GM18951 (cell line): Measurements from ENCODE around the gene CMIP.

Experiments used
- POLR2A ChIP-seq: IDR thresholded peaks from 4 replicates; pipeline ENCODE4 v1.6.1; 2011; ENCODE audit warnings: mild to moderate bottlenecking; ENCODE audit not compliant: insufficient read length, insufficient read depth; ENCODE audit errors: extremely low read depth
- in situ Hi-C: fragments of 300-500 bp; cut with MboI; formaldehyde crosslinking; loops from one replicate; pipeline ENCODE4 v1.12.0; 2022; ENCODE audit warnings: low sequenced_read_pairs, mixed read lengths, inconsistent platforms; ENCODE audit not compliant: unreplicated experiment

The CMIP gene

DNA sequence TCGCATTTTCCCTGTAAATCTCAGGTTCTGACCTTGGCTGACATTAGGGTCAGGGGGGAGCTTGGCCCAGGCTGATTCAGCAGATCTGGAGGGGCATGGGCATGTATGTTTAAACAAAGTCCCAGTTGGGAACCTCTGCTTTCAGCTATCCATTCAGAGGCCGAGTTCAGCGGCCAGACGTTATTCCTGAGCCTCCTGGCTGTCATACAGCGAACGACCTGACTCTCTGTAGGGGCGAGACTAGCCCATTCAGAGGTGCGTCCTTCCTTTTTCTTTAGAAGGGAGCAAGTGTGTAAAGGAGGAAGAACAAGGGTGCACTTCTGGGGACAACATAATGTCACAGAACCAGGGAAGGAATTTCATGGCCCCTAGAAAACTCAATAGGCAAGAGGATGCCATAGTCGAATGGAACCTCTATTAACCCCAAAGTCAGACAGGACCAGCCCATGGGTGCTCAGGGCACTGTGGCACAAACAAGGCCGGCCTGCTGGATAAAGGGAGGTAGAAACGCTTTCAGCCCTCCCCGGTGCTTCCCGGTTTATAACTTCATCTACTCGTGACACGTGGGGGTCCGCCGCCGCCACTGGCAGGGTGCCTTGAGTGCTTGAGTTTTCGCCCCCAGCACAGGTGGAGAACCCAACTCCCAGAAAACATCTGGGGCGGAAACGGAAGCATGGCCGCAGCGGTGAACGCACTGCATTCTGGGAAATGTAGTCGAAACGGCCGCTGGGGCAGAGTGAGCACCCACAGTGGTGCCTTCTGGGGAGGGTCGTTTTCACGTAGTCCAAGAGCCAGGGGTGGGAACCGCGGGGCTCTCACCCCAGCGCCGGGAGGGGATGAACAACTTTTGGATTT lies 301.3 kb downstream of the CMIP start:
- peak; percentile 66 for TF ChIP-seq POLR2A
- in situ Hi-C loops: loop anchor here (10.0 to 25.0 kb wide), 2 partner anchors 129 to 709 kb away; partner anchors contain the start of gene ATMIN

DNA sequence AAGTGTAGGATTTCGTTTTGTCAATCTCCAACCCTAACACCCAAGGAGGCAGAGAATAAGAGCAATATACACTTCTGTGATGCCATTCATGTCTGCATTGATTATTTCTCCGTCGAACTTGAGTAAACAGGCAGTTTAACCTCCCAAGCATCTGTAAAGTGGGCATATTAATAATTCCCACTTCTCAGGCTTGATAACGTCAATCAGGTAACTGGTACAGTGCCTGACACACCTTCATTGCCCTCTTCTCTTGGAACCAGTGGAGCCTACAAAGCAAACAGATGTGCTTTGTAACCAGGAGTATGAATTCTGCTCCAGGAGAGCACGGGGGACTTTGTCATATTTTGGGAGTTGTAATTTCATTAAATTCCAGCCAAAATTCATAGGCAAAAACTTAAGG lies 302.0 kb downstream of the CMIP start:
- in situ Hi-C loops: loop anchor here (10.0 to 25.0 kb wide), 2 partner anchors 128 to 709 kb away; partner anchors contain the start of gene ATMIN
- no peak for TF ChIP-seq POLR2A

DNA sequence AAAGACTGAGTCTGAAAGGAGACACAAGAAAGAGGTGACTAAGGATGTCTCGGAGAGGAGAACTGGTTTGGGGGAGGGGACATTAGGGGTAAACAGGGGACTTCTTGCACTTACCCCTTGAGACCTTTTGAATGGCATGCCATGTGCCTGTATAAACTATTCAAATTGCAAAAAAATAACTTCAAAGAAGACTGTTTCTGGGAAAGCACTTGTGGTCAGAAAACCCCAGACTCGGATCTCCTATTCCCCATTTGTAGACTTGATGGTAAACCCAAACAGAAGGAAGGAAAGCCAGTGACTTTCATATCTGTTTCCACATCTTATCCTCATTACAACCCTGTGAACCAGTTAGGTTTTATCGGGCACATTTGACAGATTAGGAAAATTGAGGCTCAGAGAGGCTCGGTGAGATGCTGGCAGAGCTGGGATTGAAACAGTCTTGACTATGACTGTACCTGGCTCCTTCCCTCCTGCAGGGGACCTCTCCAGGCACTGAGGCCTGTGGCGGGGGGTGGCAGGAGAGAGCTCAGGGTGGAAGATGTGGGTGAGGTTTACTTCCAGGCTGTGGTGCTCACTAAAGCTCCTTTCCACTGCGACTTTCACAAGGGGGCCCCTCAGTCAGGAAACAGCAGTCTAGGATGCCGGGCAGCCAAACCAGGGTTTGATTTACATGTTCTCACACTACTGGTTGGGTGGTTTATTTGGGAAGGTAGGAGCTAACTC lies 304.0 kb downstream of the CMIP start:
- in situ Hi-C loops: loop anchor here (10.0 to 25.0 kb wide), 2 partner anchors 126 to 711 kb away; partner anchors contain the start of gene ATMIN
- no peak for TF ChIP-seq POLR2A

DNA sequence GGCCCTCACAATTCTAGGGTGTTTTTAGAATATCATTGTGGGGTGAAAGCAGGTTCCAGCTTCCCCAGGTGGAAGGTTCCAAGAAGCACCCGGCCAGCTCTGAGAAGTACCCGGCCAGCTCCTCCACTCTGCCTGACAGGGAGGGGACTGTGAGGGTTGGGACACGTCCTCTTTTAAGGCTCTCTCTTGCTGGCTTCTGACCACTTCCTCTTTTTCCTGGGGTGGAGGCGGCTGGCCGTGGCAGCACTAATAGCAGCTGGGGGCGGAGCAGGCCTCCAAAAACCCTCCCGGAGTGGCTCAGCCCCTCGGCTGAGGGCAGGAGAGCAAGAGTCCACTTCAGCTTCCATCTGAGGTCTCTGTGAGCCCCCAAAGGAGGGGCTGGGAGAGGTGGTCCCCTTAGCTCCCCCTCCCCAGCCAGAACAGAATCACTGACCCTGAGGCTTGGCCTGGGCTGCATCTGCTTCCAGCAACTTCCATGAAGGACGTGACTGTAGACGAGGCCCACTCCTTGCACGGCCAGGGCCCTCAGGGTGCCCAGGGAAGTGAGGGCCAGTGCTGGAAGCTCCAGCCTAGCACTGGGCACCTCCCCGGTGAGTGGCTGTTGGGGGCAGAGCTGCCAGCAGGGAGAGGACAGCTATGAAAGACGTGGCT lies 307.7 kb downstream of the CMIP start:
- in situ Hi-C loops: no loop called here
- peak; percentile 73 for TF ChIP-seq POLR2A

DNA sequence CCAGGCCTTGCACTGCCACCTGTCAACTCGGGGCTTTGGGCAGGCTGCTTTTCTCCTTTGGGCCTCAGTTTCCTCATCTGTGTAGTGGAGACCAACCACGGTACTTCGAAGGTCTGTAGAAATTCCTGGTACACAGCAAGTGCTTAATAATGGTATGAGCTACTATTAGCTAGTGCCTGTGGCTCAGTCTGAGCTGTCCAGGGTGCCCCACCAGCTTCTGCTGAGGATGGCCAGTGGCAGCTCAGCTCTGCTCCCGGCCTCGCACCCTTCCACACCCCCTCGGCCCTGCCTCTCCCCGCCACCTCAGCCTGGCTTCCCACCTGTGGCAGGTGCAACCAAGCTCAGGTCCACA lies 308.2 kb downstream of the CMIP start:
- TF ChIP-seq POLR2A: no peak
- in situ Hi-C loops: no loop called here

DNA sequence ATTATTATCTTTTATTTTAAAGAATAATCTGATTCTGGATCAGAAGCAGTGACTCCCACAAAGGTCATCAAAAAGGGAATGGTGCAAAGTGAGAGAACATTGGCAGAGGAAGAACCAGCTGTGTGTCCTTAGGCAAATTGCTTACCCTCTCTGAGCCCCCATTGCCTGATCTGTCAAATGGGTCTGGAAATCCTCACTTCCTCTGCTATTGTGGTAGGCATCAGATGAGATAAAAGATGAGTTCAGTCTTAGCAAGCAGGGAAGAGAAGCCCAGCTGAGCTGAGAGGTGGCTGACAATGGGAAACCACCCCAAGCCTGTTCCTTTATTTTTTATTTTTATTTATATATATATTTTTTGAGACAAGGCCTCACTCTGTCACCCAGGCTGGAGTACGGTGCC lies 310.2 kb downstream of the CMIP start:
- TF ChIP-seq POLR2A: no peak
- in situ Hi-C loops: no loop called here

DNA sequence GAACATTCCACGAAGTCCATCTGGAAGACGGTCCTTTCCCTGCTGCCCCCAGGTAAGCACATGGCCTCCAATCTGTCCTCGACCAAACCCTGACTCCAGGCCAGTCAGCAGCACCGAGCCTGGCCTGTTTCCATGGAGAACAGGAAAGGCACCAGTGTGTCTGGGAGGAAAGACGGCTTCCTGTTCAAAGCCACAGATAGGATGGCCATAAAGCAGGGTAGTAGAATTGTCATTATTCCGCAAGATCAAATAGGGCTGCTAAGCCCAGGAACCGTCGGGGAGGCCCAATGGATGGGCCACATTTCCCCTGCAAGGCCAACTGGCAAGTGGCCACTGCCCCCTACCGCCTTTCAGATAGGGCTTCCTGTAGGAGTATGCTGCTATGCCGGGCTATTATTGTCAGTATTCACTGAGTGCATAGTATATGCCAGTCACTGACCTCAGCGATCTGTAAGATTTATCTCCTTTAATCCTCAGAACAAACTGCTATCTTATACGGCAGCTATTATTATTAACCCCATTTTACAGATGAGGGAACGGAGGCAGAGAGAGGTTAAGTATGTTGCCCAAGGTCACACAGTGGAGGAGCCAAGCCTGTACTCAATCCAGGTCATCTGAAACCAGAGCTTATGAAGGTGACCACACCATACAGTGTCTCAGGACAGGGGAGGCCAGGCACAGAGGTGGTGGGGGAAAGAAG lies 311.5 kb downstream of the CMIP start:
- in situ Hi-C loops: no loop called here
- TF ChIP-seq POLR2A: no peak

DNA sequence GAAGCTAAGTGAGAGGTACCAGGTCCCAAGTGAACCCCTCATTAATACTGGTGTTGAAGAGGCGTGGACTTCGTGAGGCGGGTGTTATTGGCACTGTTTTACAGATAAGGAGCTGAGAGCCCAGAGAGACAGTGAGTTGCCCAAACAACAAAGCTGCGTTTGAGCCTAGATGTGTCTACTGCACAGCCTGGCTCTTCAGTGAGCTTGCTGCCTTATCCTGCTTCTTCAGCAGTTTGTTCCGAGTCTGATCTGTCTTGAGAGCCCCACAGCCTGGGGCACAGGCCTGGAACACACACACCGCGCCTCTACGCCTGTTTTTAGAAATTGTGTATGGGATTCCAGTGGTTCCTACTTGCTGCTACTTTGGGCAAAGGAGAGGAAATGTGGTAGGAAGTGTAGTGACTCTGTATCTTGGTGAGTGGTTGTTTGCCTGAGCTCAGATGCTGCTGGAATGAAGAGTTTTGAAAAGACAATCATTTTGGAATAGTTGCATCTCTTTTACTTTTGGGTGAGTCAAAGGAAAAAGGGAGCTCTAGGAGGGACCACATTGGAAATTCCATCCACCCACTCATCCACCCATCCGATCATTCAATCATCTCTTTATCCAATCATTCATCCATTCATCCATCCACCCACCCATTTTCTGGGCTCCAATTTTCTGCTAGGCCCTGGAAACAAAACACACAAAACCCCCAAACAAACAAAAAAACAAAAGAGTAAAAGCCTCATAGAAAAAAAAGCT lies 312.2 kb downstream of the CMIP start:
- TF ChIP-seq POLR2A: no peak
- in situ Hi-C loops: no loop called here

DNA sequence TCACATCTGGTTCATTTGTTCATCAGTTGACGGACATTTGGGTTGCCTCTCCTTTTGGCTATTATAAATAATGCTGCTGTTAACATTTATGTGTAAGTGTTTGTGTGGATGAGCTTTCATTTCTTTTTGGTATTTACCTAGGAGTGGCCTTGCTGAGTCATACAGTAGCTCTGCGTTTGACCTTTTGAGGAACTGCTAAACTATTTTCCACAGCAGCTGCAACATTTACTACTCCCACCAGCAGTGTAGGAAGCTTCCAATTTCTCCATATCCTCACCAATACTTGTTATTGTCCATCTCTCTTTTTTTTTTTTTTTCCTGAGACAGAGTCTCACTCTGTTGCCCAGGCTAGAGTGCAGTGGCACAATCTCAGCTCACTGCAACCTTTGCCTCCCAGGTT lies 313.8 kb downstream of the CMIP start:
- no peak for TF ChIP-seq POLR2A
- in situ Hi-C loops: no loop called here
